GM19099 (cell line): ENCODE results near the gene TBX18.

ENCODE experiments used
- POLR2A ChIP-seq: IDR thresholded peaks from 3 replicates; pipeline ENCODE4 v1.6.1; 2011; ENCODE audit warnings: low read depth; ENCODE audit not compliant: insufficient read length; ENCODE audit errors: extremely low read depth

Gene TBX18

GRCh38 chr6:84776392-84776791 is 12.0 kb upstream of the TBX18 start:
- TF ChIP-seq POLR2A: no peak

GRCh38 chr6:84775751-84776150 is 11.4 kb upstream of the TBX18 start:
- TF ChIP-seq POLR2A: no peak

GRCh38 chr6:84774985-84775284 is 10.5 kb upstream of the TBX18 start:
- TF ChIP-seq POLR2A: no peak

GRCh38 chr6:84774157-84774984 is 10.0 kb upstream of the TBX18 start:
- no peak for TF ChIP-seq POLR2A

- TF ChIP-seq POLR2A: no peak
These were observed 9.2 kb upstream of the TBX18 start for GRCh38 chr6:84773431-84774156.

GRCh38 chr6:84773133-84773430 is 8.7 kb upstream of the TBX18 start:
- TF ChIP-seq POLR2A: no peak

- no peak for TF ChIP-seq POLR2A
These were observed 8.2 kb upstream of the TBX18 start for GRCh38 chr6:84772428-84773132.

GRCh38 chr6:84771756-84772356 is 7.5 kb upstream of the TBX18 start:
- TF ChIP-seq POLR2A: no peak

- no peak for TF ChIP-seq POLR2A
These were observed 6.8 kb upstream of the TBX18 start for GRCh38 chr6:84771125-84771755.

- TF ChIP-seq POLR2A: no peak
These were observed 6.1 kb upstream of the TBX18 start for GRCh38 chr6:84770521-84770920.

GRCh38 chr6:84769306-84769705 is 4.9 kb upstream of the TBX18 start:
- no peak for TF ChIP-seq POLR2A

- TF ChIP-seq POLR2A: no peak
These were observed 4.2 kb upstream of the TBX18 start for GRCh38 chr6:84768442-84769174.

GRCh38 chr6:84767526-84768201 is 3.3 kb upstream of the TBX18 start:
- no peak for TF ChIP-seq POLR2A
